A549 (cell line): ENCODE results near the gene ABCA4.

Experiments used
- EP300 ChIP-seq, 2 experiments: fragments of >200 bp; sonication (Bioruptor Twin); formaldehyde crosslinking; IDR thresholded peaks; 2 replicates in 1 of 2; 3 replicates in 1 of 2; pipeline ENCODE4 v1.6.1; 2016 to 2017
- TF ChIP-seq, protein P1 (sequence below): fragments of 450-650 bp; IDR thresholded peaks from 2 replicates; pipeline ENCODE4 v1.6.1; 2014; ENCODE audit warnings: antibody characterized with exemption

- TF ChIP-seq, protein P1, sequence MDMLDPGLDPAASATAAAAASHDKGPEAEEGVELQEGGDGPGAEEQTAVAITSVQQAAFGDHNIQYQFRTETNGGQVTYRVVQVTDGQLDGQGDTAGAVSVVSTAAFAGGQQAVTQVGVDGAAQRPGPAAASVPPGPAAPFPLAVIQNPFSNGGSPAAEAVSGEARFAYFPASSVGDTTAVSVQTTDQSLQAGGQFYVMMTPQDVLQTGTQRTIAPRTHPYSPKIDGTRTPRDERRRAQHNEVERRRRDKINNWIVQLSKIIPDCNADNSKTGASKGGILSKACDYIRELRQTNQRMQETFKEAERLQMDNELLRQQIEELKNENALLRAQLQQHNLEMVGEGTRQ: no peak
- no peak for TF ChIP-seq EP300 (IDR thresholded peaks at IDR 0.05)
These were observed 49.0 kb downstream of the ABCA4 start for GRCh38 chr1:94071976-94072375.
